Liver (tissue), 9 donors: ENCODE measurements around the gene QSOX1. TPM values are rescaled to one million over a fixed set of nuclear protein-coding genes. Genes with fewer than 3 reads are reported as not detected.

ENCODE experiments used
- DNase-seq: peaks from one replicate; pipeline ENCODE4 v3.0.0-alpha.2; 2017; ENCODE audit warnings: low spot score
- H3K27ac ChIP-seq, 2 donors: one replicate each; pipeline ENCODE4 v1.7.0; 2013; ENCODE audit warnings: inconsistent platforms in 2 of 2, low read length in 2 of 2, control low read depth in 1 of 2, low read depth in 1 of 2, mild to moderate bottlenecking in 1 of 2
- H3K27me3 ChIP-seq, 4 donors: one replicate each; pipeline versions ENCODE4 v1.6.1 to v1.7.0; 2013; ENCODE audit warnings: low read length in 3 of 4, inconsistent platforms in 1 of 4, mild to moderate bottlenecking in 1 of 4, moderate library complexity in 1 of 4; ENCODE audit not compliant: control insufficient read depth in 4 of 4, insufficient read depth in 4 of 4
- H3K36me3 ChIP-seq, 4 donors: one replicate each; pipeline versions ENCODE4 v1.6.1 to v1.7.0; 2013; ENCODE audit warnings: low read length in 3 of 4, mild to moderate bottlenecking in 3 of 4, low read depth in 1 of 4, moderate library complexity in 1 of 4; ENCODE audit not compliant: control insufficient read depth in 4 of 4, insufficient read depth in 3 of 4
- H3K4me1 ChIP-seq, 4 donors: one replicate each; pipeline versions ENCODE4 v1.6.1 to v1.7.0; 2013; ENCODE audit warnings: low read length in 3 of 4, mild to moderate bottlenecking in 3 of 4, moderate library complexity in 1 of 4; ENCODE audit not compliant: control insufficient read depth in 4 of 4, insufficient read depth in 4 of 4
- H3K4me3 ChIP-seq, 3 donors: one replicate each; pipeline versions ENCODE4 v1.6.1 to v1.7.0; 2013; ENCODE audit warnings: low read length in 3 of 3, control low read depth in 1 of 3, low read depth in 1 of 3, mild to moderate bottlenecking in 1 of 3
- H3K9ac ChIP-seq, 2 donors: one replicate each; pipeline ENCODE4 v1.7.0; 2013; ENCODE audit warnings: low read length in 2 of 2, mild to moderate bottlenecking in 2 of 2, moderate library complexity in 2 of 2, control low read depth in 1 of 2, low read depth in 1 of 2
- H3K9me3 ChIP-seq, 4 donors: one replicate each; pipeline versions ENCODE4 v1.6.1 to v1.7.0; 2013; ENCODE audit warnings: low read length in 3 of 4; ENCODE audit not compliant: control insufficient read depth in 4 of 4
- ATF3 ChIP-seq: IDR thresholded peaks from 2 replicates; pipeline ENCODE4 v1.6.1; 2016; ENCODE audit warnings: antibody characterized with exemption
- EGR1 ChIP-seq, 2 donors: IDR thresholded peaks; 2 replicates each; pipeline ENCODE4 v1.6.1; 2016 to 2018; ENCODE audit warnings: antibody characterized with exemption in 2 of 2, low read depth in 2 of 2
- FOXA1 ChIP-seq: IDR thresholded peaks from 2 replicates; pipeline ENCODE4 v1.6.1; 2016; ENCODE audit warnings: antibody characterized with exemption
- FOXA2 ChIP-seq: IDR thresholded peaks from 2 replicates; pipeline ENCODE4 v1.6.1; 2016; ENCODE audit warnings: antibody characterized with exemption
- GABPA ChIP-seq, 2 donors: IDR thresholded peaks in 1 of 2; conservative IDR thresholded peaks in 1 of 2; 2 replicates each; pipeline ENCODE4 v1.6.1; 2016; ENCODE audit warnings: antibody characterized with exemption in 2 of 2, mild to moderate bottlenecking in 1 of 2, moderate library complexity in 1 of 2
- HNF4A ChIP-seq, 2 donors: conservative IDR thresholded peaks; 2 replicates each; pipeline ENCODE4 v1.6.1; 2016; ENCODE audit warnings: antibody characterized with exemption in 2 of 2, mild to moderate bottlenecking in 2 of 2
- HNF4G ChIP-seq: IDR thresholded peaks from 2 replicates; pipeline ENCODE4 v1.6.1; 2016; ENCODE audit warnings: antibody characterized with exemption
- JUND ChIP-seq, 2 donors: IDR thresholded peaks; 2 replicates each; pipeline ENCODE4 v1.6.1; 2016; ENCODE audit warnings: antibody characterized with exemption in 2 of 2
- MAX ChIP-seq: IDR thresholded peaks from 2 replicates; pipeline ENCODE4 v1.6.1; 2016; ENCODE audit warnings: antibody characterized with exemption
- NR2F2 ChIP-seq: IDR thresholded peaks from 2 replicates; pipeline ENCODE4 v1.6.1; 2016; ENCODE audit warnings: antibody characterized with exemption
- RAD21 ChIP-seq, 2 donors: IDR thresholded peaks; 2 replicates each; pipeline ENCODE4 v1.6.1; 2016; ENCODE audit warnings: antibody characterized with exemption in 2 of 2, mild to moderate bottlenecking in 2 of 2
- RXRA ChIP-seq, 2 donors: IDR thresholded peaks; 2 replicates each; pipeline ENCODE4 v1.6.1; 2017 to 2018; ENCODE audit warnings: antibody characterized with exemption in 2 of 2, mild to moderate bottlenecking in 1 of 2
- SP1 ChIP-seq: IDR thresholded peaks from 2 replicates; pipeline ENCODE4 v1.6.1; 2018; ENCODE audit warnings: antibody characterized with exemption, mild to moderate bottlenecking
- TAF1 ChIP-seq: conservative IDR thresholded peaks from 2 replicates; pipeline ENCODE4 v1.6.1; 2016; ENCODE audit warnings: antibody characterized with exemption, mild to moderate bottlenecking
- YY1 ChIP-seq: IDR thresholded peaks from 2 replicates; pipeline ENCODE4 v1.6.1; 2016; ENCODE audit warnings: antibody characterized with exemption, mild to moderate bottlenecking
- ZBTB33 ChIP-seq: IDR thresholded peaks from 2 replicates; pipeline ENCODE4 v1.6.1; 2016; ENCODE audit warnings: antibody characterized with exemption
- WGBS: extraction: QIAGEN DNeasy Blood & Tissue Kit; methylation state at CpG from one replicate; pipeline ENCODE4 v1.1.7; 2013; 5-methylcytosine and 5-hydroxymethylcytosine counted together
- polyA plus RNA-seq, 2 donors: library from polyadenylated mRNA; stranded (reverse) in 1 of 2; unstranded in 1 of 2; fragments of 200-250 nt in 1 of 2; fragments of >200 nt in 1 of 2; fragmentation: Nextera tagmentation in 1 of 2; extraction: Ambion mirVana in 1 of 2; gene quantifications; one replicate each; pipeline versions ENCODE4 v1.2.1 to v1.2.3, GENCODE V29; 2013 to 2015
- total RNA-seq, 2 donors: library from RNA; depleted of rRNA; stranded (reverse); fragments of >200 nt; gene quantifications; one replicate each; pipeline ENCODE4 v1.2.3, GENCODE V29; 2014
- TF ChIP-seq, protein P1 (sequence below): fragments of 150-350 bp; IDR thresholded peaks from 2 replicates; pipeline ENCODE4 v1.5.1; 2017; ENCODE audit warnings: improper control_type of control experiment, low read depth, low read length; ENCODE audit not compliant: missing input control
- TF ChIP-seq, protein P2 (sequence below): IDR thresholded peaks from 2 replicates; pipeline ENCODE4 v1.6.1; 2016; ENCODE audit warnings: antibody characterized with exemption, mild to moderate bottlenecking
- donor health status: healthy.
- donor health status: healthy.
- donor health status: healthy.
- donor health status: healthy.
- donor health status: healthy.

Gene QSOX1
- total and polyA plus RNA-seq, 4 donors = 14.3 to 49.2 (median 38.1) TPM

- H3K27me3 ChIP-seq = no peaks in the 10 kb centered on the region
- TF ChIP-seq FOXA1 (no peak), EGR1 (IDR thresholded peaks at IDR 0.05; ENCODE audit: low read depth in 2 of 2) (no peak), FOXA2 (no peak), ZBTB33 (no peak), YY1 (no peak), GABPA (IDR thresholded peaks at IDR 0.05 in 1 of 2, conservative IDR thresholded peaks at IDR 0.05 in 1 of 2) (no peak), ATF3 (no peak), JUND (IDR thresholded peaks at IDR 0.05) (no peak), SP1 (no peak), HNF4A (conservative IDR thresholded peaks at IDR 0.05) (no peak), NR2F2 (no peak), TAF1 (no peak), RAD21 (IDR thresholded peaks at IDR 0.05) (no peak), MAX (no peak), RXRA (IDR thresholded peaks at IDR 0.05) (no peak), HNF4G (no peak)
- TF ChIP-seq, protein P1, sequence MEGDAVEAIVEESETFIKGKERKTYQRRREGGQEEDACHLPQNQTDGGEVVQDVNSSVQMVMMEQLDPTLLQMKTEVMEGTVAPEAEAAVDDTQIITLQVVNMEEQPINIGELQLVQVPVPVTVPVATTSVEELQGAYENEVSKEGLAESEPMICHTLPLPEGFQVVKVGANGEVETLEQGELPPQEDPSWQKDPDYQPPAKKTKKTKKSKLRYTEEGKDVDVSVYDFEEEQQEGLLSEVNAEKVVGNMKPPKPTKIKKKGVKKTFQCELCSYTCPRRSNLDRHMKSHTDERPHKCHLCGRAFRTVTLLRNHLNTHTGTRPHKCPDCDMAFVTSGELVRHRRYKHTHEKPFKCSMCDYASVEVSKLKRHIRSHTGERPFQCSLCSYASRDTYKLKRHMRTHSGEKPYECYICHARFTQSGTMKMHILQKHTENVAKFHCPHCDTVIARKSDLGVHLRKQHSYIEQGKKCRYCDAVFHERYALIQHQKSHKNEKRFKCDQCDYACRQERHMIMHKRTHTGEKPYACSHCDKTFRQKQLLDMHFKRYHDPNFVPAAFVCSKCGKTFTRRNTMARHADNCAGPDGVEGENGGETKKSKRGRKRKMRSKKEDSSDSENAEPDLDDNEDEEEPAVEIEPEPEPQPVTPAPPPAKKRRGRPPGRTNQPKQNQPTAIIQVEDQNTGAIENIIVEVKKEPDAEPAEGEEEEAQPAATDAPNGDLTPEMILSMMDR = no peak
- TF ChIP-seq, protein P2, sequence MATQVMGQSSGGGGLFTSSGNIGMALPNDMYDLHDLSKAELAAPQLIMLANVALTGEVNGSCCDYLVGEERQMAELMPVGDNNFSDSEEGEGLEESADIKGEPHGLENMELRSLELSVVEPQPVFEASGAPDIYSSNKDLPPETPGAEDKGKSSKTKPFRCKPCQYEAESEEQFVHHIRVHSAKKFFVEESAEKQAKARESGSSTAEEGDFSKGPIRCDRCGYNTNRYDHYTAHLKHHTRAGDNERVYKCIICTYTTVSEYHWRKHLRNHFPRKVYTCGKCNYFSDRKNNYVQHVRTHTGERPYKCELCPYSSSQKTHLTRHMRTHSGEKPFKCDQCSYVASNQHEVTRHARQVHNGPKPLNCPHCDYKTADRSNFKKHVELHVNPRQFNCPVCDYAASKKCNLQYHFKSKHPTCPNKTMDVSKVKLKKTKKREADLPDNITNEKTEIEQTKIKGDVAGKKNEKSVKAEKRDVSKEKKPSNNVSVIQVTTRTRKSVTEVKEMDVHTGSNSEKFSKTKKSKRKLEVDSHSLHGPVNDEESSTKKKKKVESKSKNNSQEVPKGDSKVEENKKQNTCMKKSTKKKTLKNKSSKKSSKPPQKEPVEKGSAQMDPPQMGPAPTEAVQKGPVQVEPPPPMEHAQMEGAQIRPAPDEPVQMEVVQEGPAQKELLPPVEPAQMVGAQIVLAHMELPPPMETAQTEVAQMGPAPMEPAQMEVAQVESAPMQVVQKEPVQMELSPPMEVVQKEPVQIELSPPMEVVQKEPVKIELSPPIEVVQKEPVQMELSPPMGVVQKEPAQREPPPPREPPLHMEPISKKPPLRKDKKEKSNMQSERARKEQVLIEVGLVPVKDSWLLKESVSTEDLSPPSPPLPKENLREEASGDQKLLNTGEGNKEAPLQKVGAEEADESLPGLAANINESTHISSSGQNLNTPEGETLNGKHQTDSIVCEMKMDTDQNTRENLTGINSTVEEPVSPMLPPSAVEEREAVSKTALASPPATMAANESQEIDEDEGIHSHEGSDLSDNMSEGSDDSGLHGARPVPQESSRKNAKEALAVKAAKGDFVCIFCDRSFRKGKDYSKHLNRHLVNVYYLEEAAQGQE = no peak
- no peak overlapping the region for H3K9ac ChIP-seq
- H3K27ac ChIP-seq = no peak overlapping the region
- WGBS = 81% methylated on average over 3 of the region's 3 CpGs
- no peaks in the 10 kb centered on the region for H3K9me3 ChIP-seq
- peaks cover 0 to 17% (median 8%) of the 10 kb centered on the region in 4 donors for H3K4me1 ChIP-seq
- no peaks in the 10 kb centered on the region for H3K36me3 ChIP-seq
- H3K4me3 ChIP-seq = no peak overlapping the region
- no peak for DNase-seq
Measured at GRCh38 chr1:180151508-180151907, 3.2 kb upstream of the QSOX1 start.
